ENCODE measurements around the gene FBXO44. TPM values are rescaled to one million over a fixed set of nuclear protein-coding genes. Genes with fewer than 3 reads are reported as not detected.

FBXO44 gene
- polyA plus RNA-seq, 2 of the 4 experiments (the other 2 are of a cell fraction), result 10.4 to 26.9 TPM

DNA sequence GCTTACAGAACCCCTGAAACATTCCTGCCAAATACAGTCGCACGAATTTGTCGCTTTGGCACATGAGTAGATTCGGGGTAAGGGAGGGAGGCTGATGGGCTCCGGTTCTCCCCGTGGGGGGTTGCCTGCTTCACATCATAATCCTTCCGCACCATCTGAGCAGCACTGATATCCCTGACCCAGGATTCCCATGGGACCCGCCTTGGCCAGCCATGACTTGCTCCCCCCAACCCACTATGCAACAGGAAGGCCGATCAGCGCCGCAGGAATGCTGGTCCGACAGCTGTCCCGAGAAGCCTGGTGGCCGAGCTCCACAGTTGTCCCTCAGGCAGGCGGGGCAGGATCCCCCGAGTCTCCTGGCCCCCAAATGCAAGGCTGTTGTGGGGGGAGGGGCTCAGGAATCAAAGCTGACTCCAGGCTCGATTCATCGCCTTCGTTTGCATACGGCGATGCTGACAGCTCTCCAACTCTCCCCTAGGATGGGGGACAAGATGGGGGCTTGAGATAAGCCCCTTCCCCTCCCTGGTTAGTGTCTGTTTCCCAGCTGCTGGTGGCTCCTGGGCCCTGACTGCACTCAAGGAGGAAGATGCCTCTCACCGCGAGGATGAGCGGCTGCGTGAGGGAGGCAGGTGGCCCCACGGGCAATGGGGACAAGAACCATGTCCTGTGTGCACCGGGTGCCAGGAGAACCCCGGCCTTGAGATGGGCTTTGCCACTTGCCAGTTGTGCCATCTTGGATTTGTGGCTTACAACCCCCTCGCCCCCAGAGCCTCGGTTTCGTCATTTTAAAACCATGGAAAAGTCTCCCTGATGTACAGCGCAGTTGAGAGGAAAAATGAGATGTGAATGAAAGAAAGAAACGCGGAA is 46.2 kb downstream of the FBXO44 start:
- no peak overlapping the region for H3K4me2 ChIP-seq
- POLR2A ChIA-PET, result no interaction called here

GRCh38 chr1:11701551-11701961 is 46.9 kb downstream of the FBXO44 start:
- Histone ChIP-seq H3K4me2 (no peak overlapping the region), H3K27ac (no peak overlapping the region), H3K9me3 (no peaks in the 10 kb centered on the region), H3K4me1 (no peaks in the 10 kb centered on the region), H3K4me3 (no peak overlapping the region)
- FAIRE-seq (no peak), DNase-seq (ENCODE audit: low read depth in 1 of 2, low spot score in 1 of 2) (no peak), ATAC-seq (no peak)
- TF ChIP-seq TP53 (CRISPR knock-in tag; IDR thresholded peaks at IDR 0.05), result no peak
- POLR2A ChIA-PET, result no interaction called here
- 42% methylated on average over 10 of the region's 15 CpGs for WGBS (ENCODE audit: missing lambda C conversion rate)
- CTCF ChIA-PET, result no interaction called here

More for the DNA sequence above, 46.2 kb downstream of the FBXO44 start:
- ATAC-seq (no peak), DNase-seq (ENCODE audit: low read depth in 1 of 2, low spot score in 1 of 2) (no peak), FAIRE-seq (no peak)
- Histone ChIP-seq H3K4me1 (no peaks in the 10 kb centered on the region), H3K4me3 (no peak overlapping the region), H3K27ac (no peak overlapping the region), H3K9me3 (no peaks in the 10 kb centered on the region)
- WGBS (ENCODE audit: missing lambda C conversion rate), result 72% methylated on average over 13 of the region's 34 CpGs
- CTCF ChIA-PET, result interaction anchor here (0.6 to 1.5 kb wide), 4 partner anchors 14 to 1650 kb away, joined by 3 to 4 read pairs (median 4); no protein-coding TSS in a partner anchor
- no peak for TF ChIP-seq RARB (CRISPR knock-in tag; IDR thresholded peaks at IDR 0.05)
- TF ChIP-seq HDAC2 (IDR thresholded peaks at IDR 0.05), result no peak
- no peak for TF ChIP-seq JUNB (IDR thresholded peaks at IDR 0.05)
- no peak for TF ChIP-seq EHMT2 (IDR thresholded peaks at IDR 0.05; ENCODE audit: low read depth)
- TF ChIP-seq PBX3 (IDR thresholded peaks at IDR 0.05), result no peak
- no peak for TF ChIP-seq ESRRA (IDR thresholded peaks at IDR 0.05; ENCODE audit: borderline replicate concordance, low read length)
- TF ChIP-seq JUN (IDR thresholded peaks at IDR 0.05), result no peak
- TF ChIP-seq POLR2AphosphoS2 (conservative IDR thresholded peaks at IDR 0.05; ENCODE audit: low read length), result no peak

DNA sequence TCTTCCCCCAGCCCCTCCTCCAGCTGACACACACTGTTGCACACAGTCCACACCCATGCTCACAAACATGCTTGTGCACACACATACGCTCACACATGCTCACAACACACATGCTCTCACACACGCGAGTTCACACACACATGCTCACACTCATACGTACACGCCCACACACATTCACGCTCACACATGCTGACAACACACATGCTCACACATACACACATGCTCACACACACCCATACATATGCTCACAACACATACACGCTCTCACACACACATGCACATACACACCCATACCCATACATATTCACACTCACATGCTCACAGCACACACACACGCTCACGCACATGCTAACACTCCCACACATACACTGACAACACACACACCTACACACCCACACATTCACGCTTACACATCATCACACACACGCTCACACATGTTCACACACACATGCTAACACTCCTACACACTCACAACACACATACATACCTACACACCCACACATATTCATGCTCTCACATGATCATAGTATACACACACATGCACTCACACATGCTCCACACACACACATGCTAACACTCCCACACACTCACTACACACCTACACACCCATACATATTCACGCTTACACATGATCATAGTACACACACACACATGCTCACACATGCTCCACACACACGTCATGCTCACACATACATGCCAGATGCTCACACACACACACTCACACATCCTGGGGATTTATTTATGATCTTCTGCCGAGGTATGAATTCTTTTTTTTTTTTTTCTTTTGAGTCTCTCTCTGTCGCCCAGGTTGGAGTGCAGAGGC is 47.5 kb downstream of the FBXO44 start:
- Histone ChIP-seq H3K4me2 (no peak overlapping the region), H3K4me1 (no peaks in the 10 kb centered on the region), H3K9me3 (no peaks in the 10 kb centered on the region), H3K27ac (no peak overlapping the region), H3K4me3 (no peak overlapping the region)
- ATAC-seq (no peak), DNase-seq (ENCODE audit: low read depth in 1 of 2, low spot score in 1 of 2) (no peak), FAIRE-seq (no peak)
- 67% methylated on average over 15 of the region's 15 CpGs for WGBS (ENCODE audit: missing lambda C conversion rate)
- ChIA-PET CTCF (interaction anchor here (0.6 to 2.7 kb wide), 2 partner anchors 18 to 46 kb away, joined by 3 to 9 read pairs; no protein-coding TSS in a partner anchor), POLR2A (no interaction called here)
- TF ChIP-seq ATOH8 (CRISPR knock-in tag; IDR thresholded peaks at IDR 0.05; ENCODE audit: low read depth) (no peak), EP300 (IDR thresholded peaks at IDR 0.05) (no peak), JUNB (IDR thresholded peaks at IDR 0.05) (no peak), HOXA7 (CRISPR knock-in tag; IDR thresholded peaks at IDR 0.05) (no peak), RAD21 (conservative IDR thresholded peaks at IDR 0.05 in 1 of 2, IDR thresholded peaks at IDR 0.05 in 1 of 2) (no peak), ESRRA (IDR thresholded peaks at IDR 0.05; ENCODE audit: borderline replicate concordance, low read length) (no peak), FOXS1 (CRISPR knock-in tag; IDR thresholded peaks at IDR 0.05) (no peak), E2F6 (IDR thresholded peaks at IDR 0.05; ENCODE audit: borderline replicate concordance, low read depth) (no peak), HOXB13 (CRISPR knock-in tag; IDR thresholded peaks at IDR 0.05; ENCODE audit: low read depth) (no peak), RFX5 (IDR thresholded peaks at IDR 0.05) (no peak), EHMT2 (IDR thresholded peaks at IDR 0.05; ENCODE audit: low read depth) (no peak), ZNF302 (CRISPR knock-in tag; IDR thresholded peaks at IDR 0.05) (no peak), MAZ (IDR thresholded peaks at IDR 0.05; ENCODE audit: borderline replicate concordance, low read depth, low read length) (no peak), RNF2 (IDR thresholded peaks at IDR 0.05; ENCODE audit: borderline replicate concordance, low read depth) (no peak)
- TF ChIP-seq, protein P1, sequence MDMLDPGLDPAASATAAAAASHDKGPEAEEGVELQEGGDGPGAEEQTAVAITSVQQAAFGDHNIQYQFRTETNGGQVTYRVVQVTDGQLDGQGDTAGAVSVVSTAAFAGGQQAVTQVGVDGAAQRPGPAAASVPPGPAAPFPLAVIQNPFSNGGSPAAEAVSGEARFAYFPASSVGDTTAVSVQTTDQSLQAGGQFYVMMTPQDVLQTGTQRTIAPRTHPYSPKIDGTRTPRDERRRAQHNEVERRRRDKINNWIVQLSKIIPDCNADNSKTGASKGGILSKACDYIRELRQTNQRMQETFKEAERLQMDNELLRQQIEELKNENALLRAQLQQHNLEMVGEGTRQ (IDR thresholded peaks at IDR 0.05), result no peak
- TF ChIP-seq, protein P2, sequence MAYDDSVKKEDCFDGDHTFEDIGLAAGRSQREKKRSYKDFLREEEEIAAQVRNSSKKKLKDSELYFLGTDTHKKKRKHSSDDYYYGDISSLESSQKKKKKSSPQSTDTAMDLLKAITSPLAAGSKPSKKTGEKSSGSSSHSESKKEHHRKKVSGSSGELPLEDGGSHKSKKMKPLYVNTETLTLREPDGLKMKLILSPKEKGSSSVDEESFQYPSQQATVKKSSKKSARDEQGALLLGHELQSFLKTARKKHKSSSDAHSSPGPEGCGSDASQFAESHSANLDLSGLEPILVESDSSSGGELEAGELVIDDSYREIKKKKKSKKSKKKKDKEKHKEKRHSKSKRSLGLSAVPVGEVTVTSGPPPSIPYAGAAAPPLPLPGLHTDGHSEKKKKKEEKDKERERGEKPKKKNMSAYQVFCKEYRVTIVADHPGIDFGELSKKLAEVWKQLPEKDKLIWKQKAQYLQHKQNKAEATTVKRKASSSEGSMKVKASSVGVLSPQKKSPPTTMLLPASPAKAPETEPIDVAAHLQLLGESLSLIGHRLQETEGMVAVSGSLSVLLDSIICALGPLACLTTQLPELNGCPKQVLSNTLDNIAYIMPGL (CRISPR knock-in tag; IDR thresholded peaks at IDR 0.05; ENCODE audit: borderline replicate concordance), result no peak
